22Rv1 (cell line): ENCODE measurements around the gene KRT6A.
"Not testable (repeated sequence)": the region's sequence is repeated elsewhere in the genome, so short reads cannot be mapped to it uniquely, and the experiment has no call there.

Experiments
- H3K27ac ChIP-seq: fragments of 450-650 bp; 2 replicates; pipeline ENCODE4 v1.5.1; 2017
- CTCF ChIP-seq: fragments of 450-650 bp; IDR thresholded peaks from 2 replicates; pipeline ENCODE4 v1.5.1; 2017; ENCODE audit warnings: mild to moderate bottlenecking
- ZFX ChIP-seq: fragments of 450-650 bp; IDR thresholded peaks from 2 replicates; pipeline ENCODE4 v1.6.1; 2017; ENCODE audit warnings: antibody characterized with exemption, borderline replicate concordance

KRT6A gene

DNA sequence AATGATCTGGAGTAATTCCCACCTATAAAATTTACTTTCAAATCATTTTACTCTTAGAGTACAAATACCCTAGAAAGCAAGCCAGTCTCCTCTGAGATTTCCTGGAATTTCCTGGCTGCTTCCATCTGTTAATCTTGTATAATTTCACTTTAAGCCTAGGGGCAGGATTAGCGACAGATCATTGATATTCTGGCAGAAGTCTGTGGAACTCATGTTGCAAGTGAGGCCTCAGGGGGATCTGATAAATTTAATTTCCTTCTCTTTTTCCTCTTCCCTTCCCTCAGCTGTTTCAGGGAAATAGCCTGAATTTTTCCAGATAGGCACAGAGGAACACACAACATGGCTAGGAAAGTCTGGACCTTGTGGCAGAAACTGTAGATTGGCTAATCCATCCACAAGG lies 5.9 kb upstream of the KRT6A start:
- TF ChIP-seq ZFX: no peak
- TF ChIP-seq CTCF: no peak

GRCh38 chr12:52497975-52498374 lies 4.9 kb upstream of the KRT6A start:
- no peak overlapping the region for H3K27ac ChIP-seq
- TF ChIP-seq CTCF: no peak

More for the DNA sequence above, 5.9 kb upstream of the KRT6A start:
- no peak overlapping the region for H3K27ac ChIP-seq

- H3K27ac ChIP-seq: no peak overlapping the region
- no peak for TF ChIP-seq CTCF
- no peak for TF ChIP-seq ZFX
Observed at GRCh38 chr12:52496590-52497071, 3.6 kb upstream of the KRT6A start.

- no peak overlapping the region for H3K27ac ChIP-seq
- TF ChIP-seq CTCF (no peak), ZFX (no peak)
Observed at GRCh38 chr12:52496054-52496453, 3.0 kb upstream of the KRT6A start.

GRCh38 chr12:52495389-52495788 lies 2.3 kb upstream of the KRT6A start:
- H3K27ac ChIP-seq: no peak overlapping the region
- TF ChIP-seq ZFX (no peak), CTCF (no peak)

- TF ChIP-seq CTCF (no peak), ZFX (no peak)
- H3K27ac ChIP-seq: no peak overlapping the region
Observed at GRCh38 chr12:52494518-52494917, 1.5 kb upstream of the KRT6A start.

DNA sequence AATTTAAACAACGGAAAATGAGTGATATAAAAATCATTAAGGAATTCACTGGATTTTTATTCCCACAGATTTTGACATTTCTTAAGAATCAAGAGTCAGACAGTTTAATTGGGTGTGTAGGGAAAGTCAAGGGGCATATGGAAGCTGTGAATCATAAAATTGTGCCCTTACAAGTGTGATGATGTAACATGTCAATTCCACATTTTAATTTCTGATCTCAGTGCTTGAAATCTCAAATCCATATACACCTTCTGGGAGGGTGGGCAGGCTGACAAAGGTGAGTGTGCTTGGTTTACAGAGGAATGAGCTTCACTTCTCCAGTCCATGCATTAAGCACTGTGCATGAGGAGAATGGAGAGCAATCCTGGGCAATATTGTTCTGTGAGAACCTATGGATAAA lies 1.0 kb upstream of the KRT6A start:
- H3K27ac ChIP-seq: no peak overlapping the region
- no peak for TF ChIP-seq CTCF
- no peak for TF ChIP-seq ZFX

- not testable (repeated sequence) for H3K27ac ChIP-seq
Observed at GRCh38 chr12:52492405-52492804, 652 bp downstream of the KRT6A start.

DNA sequence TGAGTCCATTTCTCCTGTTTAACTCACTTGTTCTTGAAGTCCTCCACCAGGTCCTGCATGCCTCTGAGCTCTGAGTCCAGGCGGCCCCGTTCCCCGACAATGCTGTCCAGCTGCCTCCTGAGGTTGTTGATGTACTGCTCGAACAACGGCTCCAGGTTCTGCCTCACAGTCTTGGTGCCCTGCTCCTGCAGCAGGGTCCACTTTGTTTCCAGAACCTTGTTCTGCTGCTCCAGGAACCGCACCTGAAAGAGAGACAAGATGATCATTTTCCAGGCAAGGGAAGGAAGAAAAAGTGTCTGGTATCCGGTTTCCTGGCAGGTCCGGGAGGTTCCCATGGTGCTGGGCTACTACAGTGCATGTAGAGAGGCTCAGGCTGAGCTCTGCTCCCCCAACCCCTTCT lies 1.6 kb downstream of the KRT6A start:
- not testable (repeated sequence) for H3K27ac ChIP-seq
